GM21528 (cell line): ENCODE results near the gene PRM1.

Experiments
- ATAC-seq: cut with Tn5 transposase; IDR thresholded peaks from one replicate; pipeline ENCODE4 v1.9.1; 2021; ENCODE audit warnings: mild to moderate bottlenecking, moderate library complexity; ENCODE audit not compliant: unreplicated experiment, low FRiP score

The PRM1 gene

GRCh38 chr16:11280616-11281522 is at the start of gene PRM1:
TSS of gene PRM1 (minus strand) at chr16:11281330. CDS start at chr16:11281238, 92 bp downstream.
- ATAC-seq, result no peak

- no peak for ATAC-seq
Observed at GRCh38 chr16:11330526-11331237, 49.6 kb upstream of the PRM1 start.

- no peak for ATAC-seq
Observed at GRCh38 chr16:11329891-11330290, 48.8 kb upstream of the PRM1 start.

GRCh38 chr16:11329071-11329491 is 48.0 kb upstream of the PRM1 start:
- no peak for ATAC-seq

GRCh38 chr16:11328172-11329070 is 47.3 kb upstream of the PRM1 start:
- peak; percentile 71 for ATAC-seq

- peak; percentile 40 for ATAC-seq
Observed at GRCh38 chr16:11327277-11328171, 46.4 kb upstream of the PRM1 start.

GRCh38 chr16:11326737-11327276 is 45.7 kb upstream of the PRM1 start:
- ATAC-seq, result no peak

GRCh38 chr16:11326084-11326736 is 45.1 kb upstream of the PRM1 start:
- ATAC-seq, result no peak

- no peak for ATAC-seq
Observed at GRCh38 chr16:11325404-11326083, 44.4 kb upstream of the PRM1 start.

GRCh38 chr16:11323551-11324336 is 42.6 kb upstream of the PRM1 start:
- ATAC-seq, result no peak

GRCh38 chr16:11322823-11323222 is 41.7 kb upstream of the PRM1 start:
- ATAC-seq, result no peak

GRCh38 chr16:11321662-11322061 is 40.5 kb upstream of the PRM1 start:
- no peak for ATAC-seq

GRCh38 chr16:11320170-11320569 is 39.0 kb upstream of the PRM1 start:
- no peak for ATAC-seq

- ATAC-seq, result no peak
Observed at GRCh38 chr16:11319529-11320146, 38.5 kb upstream of the PRM1 start.

GRCh38 chr16:11318817-11319216 is 37.7 kb upstream of the PRM1 start:
- no peak for ATAC-seq

- no peak for ATAC-seq
Observed at GRCh38 chr16:11316331-11317015, 35.3 kb upstream of the PRM1 start.
